HCT116 (cell line): ENCODE data around the gene FCHSD2. TPM values are rescaled to one million over a fixed set of nuclear protein-coding genes. Genes with fewer than 3 reads are reported as not detected.

Experiments used
- ATAC-seq: fragments of 200-7000 bp; cut with Tn5 transposase; 2 replicates; pipeline ENCODE4 v1.9.1; 2020; ENCODE audit warnings: mild to moderate bottlenecking, moderate library complexity
- BruUV-seq: library from RNA; stranded (reverse); fragments of 400-500 nt; replicated peaks from 2 replicates; lab custom pipeline; 2021; lab: Mats Ljungman, UMichigan
- CTCF ChIA-PET: fragments of 300-600 bp; sonication (Branson Sonifier 250); formaldehyde crosslinking; loops from one replicate; lab custom pipeline; 2021; ENCODE audit warnings: antibody characterized with exemption; lab: Charles Lee
- POLR2A ChIA-PET: fragments of 300-600, 350-600 bp; sonication (Branson Sonifier 250); formaldehyde crosslinking; loops from one replicate; lab custom pipeline; 2021; ENCODE audit warnings: antibody characterized with exemption; lab: Charles Lee
- RAD21 ChIA-PET, 2 experiments: fragments of 300-600 bp; sonication (Branson Sonifier 250); formaldehyde crosslinking; loops; one replicate each; lab custom pipeline; 2023; ENCODE audit warnings: low total read pairs in 2 of 2; ENCODE audit not compliant: uncharacterized antibody in 2 of 2, unreplicated experiment in 2 of 2, low non-redundant PET in 1 of 2; lab: Charles Lee
- DNase-seq: peaks from one replicate; pipeline ENCODE4 v3.0.0-alpha.2; 2010; ENCODE audit warnings: low read depth, low spot score
- H2AFZ ChIP-seq: fragments of 200-600 bp; shearing (Covaris generic), sonication (generic); 2 replicates; pipeline ENCODE4 v1.6.1; 2017; ENCODE audit warnings: low read depth, mixed run types, mixed read lengths, antibody characterized with exemption, low read length; ENCODE audit not compliant: poor library complexity, severe bottlenecking
- H3K27ac ChIP-seq: 2 replicates; pipeline ENCODE4 v1.5.1; 2012; ENCODE audit warnings: low read depth, low read length
- H3K27me3 ChIP-seq: fragments of 200-600 bp; sonication (generic); 2 replicates; pipeline ENCODE4 v1.6.1; 2016; ENCODE audit warnings: mixed run types, low read length, mixed read lengths; ENCODE audit not compliant: insufficient read depth
- H3K36me3 ChIP-seq, 2 experiments: fragments of 200-500 bp in 1 of 2; fragments of 200-600 bp in 1 of 2; sonication (Bioruptor generic) in 1 of 2; sonication (generic) in 1 of 2; 2 replicates each; pipeline versions ENCODE4 v1.5.1 to v1.6.1; 2014 to 2016; ENCODE audit warnings: low read length in 2 of 2, inconsistent platforms in 1 of 2, mixed read lengths in 1 of 2, mixed run types in 1 of 2; ENCODE audit not compliant: insufficient read depth in 2 of 2, control insufficient read depth in 1 of 2
- H3K4me1 ChIP-seq, 2 experiments: fragments of 200-600 bp in 1 of 2; sonication (generic) in 1 of 2; 2 replicates each; pipeline versions ENCODE4 v1.5.1 to v1.6.1; 2012 to 2017; ENCODE audit warnings: low read length in 2 of 2, inconsistent platforms in 1 of 2, mild to moderate bottlenecking in 1 of 2, mixed read lengths in 1 of 2, mixed run types in 1 of 2, moderate library complexity in 1 of 2; ENCODE audit not compliant: insufficient read depth in 2 of 2, control insufficient read depth in 1 of 2
- H3K4me2 ChIP-seq: fragments of 200-600 bp; sonication (generic); 2 replicates; pipeline ENCODE4 v1.6.1; 2017; ENCODE audit warnings: mixed run types, low read length, mixed read lengths
- H3K4me3 ChIP-seq, 2 experiments: fragments of 200-600 bp in 1 of 2; sonication (generic) in 1 of 2; replicated peaks in 1 of 2; 2 replicates each; pipeline ENCODE4 v1.5.1; 2011 to 2016; ENCODE audit warnings: low read length in 2 of 2, control low read depth in 1 of 2, low read depth in 1 of 2, mild to moderate bottlenecking in 1 of 2, mixed read lengths in 1 of 2, mixed run types in 1 of 2
- H3K79me2 ChIP-seq: fragments of 200-600 bp; sonication (generic); 2 replicates; pipeline ENCODE4 v1.6.1; 2017; ENCODE audit warnings: mild to moderate bottlenecking, mixed run types, low read length, moderate library complexity, mixed read lengths; ENCODE audit not compliant: insufficient read depth
- H3K9ac ChIP-seq: fragments of 200-600 bp; sonication (generic); 2 replicates; pipeline ENCODE4 v1.6.1; 2016; ENCODE audit warnings: low read length, mixed read lengths
- H3K9me2 ChIP-seq: fragments of 200-600 bp; sonication (generic), shearing (Covaris generic); 2 replicates; pipeline ENCODE4 v1.6.1; 2017; ENCODE audit warnings: mixed run types, mild to moderate bottlenecking, moderate library complexity; ENCODE audit not compliant: insufficient read depth
- H3K9me3 ChIP-seq, 2 experiments: fragments of 200-500 bp in 1 of 2; fragments of 200-600 bp in 1 of 2; sonication (Bioruptor generic) in 1 of 2; sonication (generic) in 1 of 2; 2 replicates each; pipeline ENCODE4 v1.6.1; 2014 to 2017; ENCODE audit warnings: low read length in 2 of 2, mixed read lengths in 2 of 2, inconsistent platforms in 1 of 2, low read depth in 1 of 2, mild to moderate bottlenecking in 1 of 2, mixed run types in 1 of 2, moderate library complexity in 1 of 2; ENCODE audit not compliant: control insufficient read depth in 1 of 2, insufficient read depth in 1 of 2
- H4K20me1 ChIP-seq: fragments of 200-600 bp; sonication (generic), shearing (Covaris generic); 2 replicates; pipeline ENCODE4 v1.6.1; 2017; ENCODE audit warnings: mixed run types, mild to moderate bottlenecking, moderate library complexity; ENCODE audit not compliant: insufficient read depth
- CEBPB ChIP-seq: IDR thresholded peaks from 2 replicates; pipeline ENCODE4 v1.6.1; 2012; ENCODE audit warnings: low read depth
- EGR1 ChIP-seq: IDR thresholded peaks from 2 replicates; pipeline ENCODE4 v1.6.1; 2012; ENCODE audit warnings: low read depth
- ELF1 ChIP-seq: IDR thresholded peaks from 2 replicates; pipeline ENCODE4 v1.6.1; 2012; ENCODE audit warnings: low read depth, borderline replicate concordance
- EZH2phosphoT487 ChIP-seq: fragments of 200-600 bp; IDR thresholded peaks from 2 replicates; pipeline ENCODE4 v1.6.1; 2018; ENCODE audit warnings: antibody characterized with exemption, borderline replicate concordance
- FOSL1 ChIP-seq: IDR thresholded peaks from 2 replicates; pipeline ENCODE4 v1.6.1; 2012; ENCODE audit warnings: low read depth
- POLR2A ChIP-seq: IDR thresholded peaks from 2 replicates; pipeline ENCODE4 v1.7.0; 2011; ENCODE audit warnings: borderline replicate concordance; ENCODE audit not compliant: insufficient read depth, insufficient read length; ENCODE audit errors: extremely low read depth
- POLR2AphosphoS5 ChIP-seq: IDR thresholded peaks from 2 replicates; pipeline ENCODE4 v1.6.1; 2011; ENCODE audit warnings: mild to moderate bottlenecking, low read depth, low read length, moderate library complexity
- RAD21 ChIP-seq: IDR thresholded peaks from 2 replicates; pipeline ENCODE4 v1.6.1; 2012; ENCODE audit warnings: low read depth, mild to moderate bottlenecking
- SIN3A ChIP-seq: IDR thresholded peaks from 2 replicates; pipeline ENCODE4 v1.6.1; 2012; ENCODE audit warnings: low read depth
- SP1 ChIP-seq: IDR thresholded peaks from 2 replicates; pipeline ENCODE4 v1.6.1; 2012; ENCODE audit warnings: low read depth
- YY1 ChIP-seq: IDR thresholded peaks from 2 replicates; pipeline ENCODE4 v1.6.1; 2011; ENCODE audit warnings: low read length, low read depth, moderate library complexity, mild to moderate bottlenecking; ENCODE audit not compliant: insufficient replicate concordance; ENCODE audit errors: extremely low read depth
- ZFX ChIP-seq: fragments of 450-650 bp; IDR thresholded peaks from 2 replicates; pipeline ENCODE4 v1.6.1; 2017
- intact Hi-C: fragments of 100-400 bp; cut with micrococcal nuclease; formaldehyde crosslinking; loops from 2 replicates; pipeline ENCODE4 v1.10.0; 2022
- total RNA-seq: library from RNA; stranded (reverse); gene quantifications from one replicate; pipeline ENCODE4 v1.2.1, GENCODE V29; 2021; ENCODE audit not compliant: unreplicated experiment
- TF ChIP-seq, protein P1 (sequence below): IDR thresholded peaks from 2 replicates; pipeline ENCODE4 v1.6.1; 2012
- TF ChIP-seq, protein P2 (sequence below), 3 experiments: fragments of 200-600 bp in 1 of 3; sonication (generic) in 1 of 3; IDR thresholded peaks in 2 of 3; conservative IDR thresholded peaks in 1 of 3; 2 replicates each; pipeline ENCODE4 v1.5.1; 2012 to 2017; ENCODE audit warnings: low read depth in 2 of 3, low read length in 2 of 3, antibody characterized with exemption in 1 of 3, borderline replicate concordance in 1 of 3, control low read depth in 1 of 3, mild to moderate bottlenecking in 1 of 3, mixed read lengths in 1 of 3, mixed run types in 1 of 3, moderate library complexity in 1 of 3; ENCODE audit not compliant: insufficient read depth in 1 of 3
- TF ChIP-seq, protein P3 (sequence below): IDR thresholded peaks from 2 replicates; pipeline ENCODE4 v1.6.1; 2011; ENCODE audit warnings: mild to moderate bottlenecking, low read length, moderate library complexity; ENCODE audit not compliant: insufficient replicate concordance; ENCODE audit errors: extremely low read depth
- TF ChIP-seq, protein P4 (sequence below): IDR thresholded peaks from 2 replicates; pipeline ENCODE4 v1.6.1; 2012
- TF ChIP-seq, protein P5 (sequence below): IDR thresholded peaks from 2 replicates; pipeline ENCODE4 v1.6.1; 2012; ENCODE audit warnings: low read depth

FCHSD2 gene
- total RNA-seq, 1 experiment from 2014 or later: 15.0 TPM

DNA sequence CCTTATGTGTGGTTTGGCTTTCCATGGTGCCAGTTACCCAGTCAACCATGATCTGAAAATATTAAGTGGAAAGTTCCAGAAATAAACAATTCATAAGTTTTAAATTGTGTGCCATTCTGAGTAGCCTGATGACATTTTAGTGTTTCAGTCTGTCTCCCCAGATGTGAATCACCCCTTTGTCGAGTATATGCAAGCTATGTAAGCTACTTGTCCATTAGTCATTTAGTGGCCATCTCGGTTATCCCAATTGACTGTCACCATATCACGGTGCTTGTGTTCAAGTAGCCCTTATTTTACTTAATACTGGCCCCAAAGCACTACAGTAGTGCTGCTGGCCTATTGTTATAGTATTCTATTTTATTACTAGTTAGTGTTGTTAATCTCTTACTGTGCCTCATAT lies 283.0 kb downstream of the FCHSD2 start:
- H4K20me1 ChIP-seq: no peaks in the 10 kb centered on the region
- H3K4me3 ChIP-seq: no peak overlapping the region
- ATAC-seq: no peak
- no peak overlapping the region for H2AFZ ChIP-seq
- H3K4me1 ChIP-seq: no peaks in the 10 kb centered on the region
- no peaks in the 10 kb centered on the region for H3K36me3 ChIP-seq
- no peaks in the 10 kb centered on the region for H3K27me3 ChIP-seq
- ChIA-PET RAD21 (no interaction called here), POLR2A (no interaction called here), CTCF (no interaction called here)
- no peaks in the 10 kb centered on the region for H3K9me3 ChIP-seq
- no peak for TF ChIP-seq ELF1
- TF ChIP-seq POLR2A: no peak
- TF ChIP-seq, protein P1, sequence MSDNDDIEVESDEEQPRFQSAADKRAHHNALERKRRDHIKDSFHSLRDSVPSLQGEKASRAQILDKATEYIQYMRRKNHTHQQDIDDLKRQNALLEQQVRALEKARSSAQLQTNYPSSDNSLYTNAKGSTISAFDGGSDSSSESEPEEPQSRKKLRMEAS: no peak
- no peak for TF ChIP-seq FOSL1
- no peak for TF ChIP-seq CEBPB
- no peak for TF ChIP-seq SP1
- TF ChIP-seq SIN3A: no peak
- TF ChIP-seq, protein P2, sequence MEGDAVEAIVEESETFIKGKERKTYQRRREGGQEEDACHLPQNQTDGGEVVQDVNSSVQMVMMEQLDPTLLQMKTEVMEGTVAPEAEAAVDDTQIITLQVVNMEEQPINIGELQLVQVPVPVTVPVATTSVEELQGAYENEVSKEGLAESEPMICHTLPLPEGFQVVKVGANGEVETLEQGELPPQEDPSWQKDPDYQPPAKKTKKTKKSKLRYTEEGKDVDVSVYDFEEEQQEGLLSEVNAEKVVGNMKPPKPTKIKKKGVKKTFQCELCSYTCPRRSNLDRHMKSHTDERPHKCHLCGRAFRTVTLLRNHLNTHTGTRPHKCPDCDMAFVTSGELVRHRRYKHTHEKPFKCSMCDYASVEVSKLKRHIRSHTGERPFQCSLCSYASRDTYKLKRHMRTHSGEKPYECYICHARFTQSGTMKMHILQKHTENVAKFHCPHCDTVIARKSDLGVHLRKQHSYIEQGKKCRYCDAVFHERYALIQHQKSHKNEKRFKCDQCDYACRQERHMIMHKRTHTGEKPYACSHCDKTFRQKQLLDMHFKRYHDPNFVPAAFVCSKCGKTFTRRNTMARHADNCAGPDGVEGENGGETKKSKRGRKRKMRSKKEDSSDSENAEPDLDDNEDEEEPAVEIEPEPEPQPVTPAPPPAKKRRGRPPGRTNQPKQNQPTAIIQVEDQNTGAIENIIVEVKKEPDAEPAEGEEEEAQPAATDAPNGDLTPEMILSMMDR (IDR thresholded peaks at IDR 0.05 in 2 of 3, conservative IDR thresholded peaks at IDR 0.05 in 1 of 3; ENCODE audit: borderline replicate concordance in 1 of 3, insufficient read depth in 1 of 3, low read depth in 2 of 3, low read length in 2 of 3): no peak
- no peak for TF ChIP-seq EZH2phosphoT487
- no peak for TF ChIP-seq ZFX
- TF ChIP-seq EGR1: no peak
- TF ChIP-seq, protein P3, sequence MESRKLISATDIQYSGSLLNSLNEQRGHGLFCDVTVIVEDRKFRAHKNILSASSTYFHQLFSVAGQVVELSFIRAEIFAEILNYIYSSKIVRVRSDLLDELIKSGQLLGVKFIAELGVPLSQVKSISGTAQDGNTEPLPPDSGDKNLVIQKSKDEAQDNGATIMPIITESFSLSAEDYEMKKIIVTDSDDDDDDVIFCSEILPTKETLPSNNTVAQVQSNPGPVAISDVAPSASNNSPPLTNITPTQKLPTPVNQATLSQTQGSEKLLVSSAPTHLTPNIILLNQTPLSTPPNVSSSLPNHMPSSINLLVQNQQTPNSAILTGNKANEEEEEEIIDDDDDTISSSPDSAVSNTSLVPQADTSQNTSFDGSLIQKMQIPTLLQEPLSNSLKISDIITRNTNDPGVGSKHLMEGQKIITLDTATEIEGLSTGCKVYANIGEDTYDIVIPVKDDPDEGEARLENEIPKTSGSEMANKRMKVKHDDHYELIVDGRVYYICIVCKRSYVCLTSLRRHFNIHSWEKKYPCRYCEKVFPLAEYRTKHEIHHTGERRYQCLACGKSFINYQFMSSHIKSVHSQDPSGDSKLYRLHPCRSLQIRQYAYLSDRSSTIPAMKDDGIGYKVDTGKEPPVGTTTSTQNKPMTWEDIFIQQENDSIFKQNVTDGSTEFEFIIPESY: no peak
- TF ChIP-seq POLR2AphosphoS5: no peak
- TF ChIP-seq, protein P4, sequence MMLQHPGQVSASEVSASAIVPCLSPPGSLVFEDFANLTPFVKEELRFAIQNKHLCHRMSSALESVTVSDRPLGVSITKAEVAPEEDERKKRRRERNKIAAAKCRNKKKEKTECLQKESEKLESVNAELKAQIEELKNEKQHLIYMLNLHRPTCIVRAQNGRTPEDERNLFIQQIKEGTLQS: no peak
- TF ChIP-seq YY1: no peak
- TF ChIP-seq, protein P5, sequence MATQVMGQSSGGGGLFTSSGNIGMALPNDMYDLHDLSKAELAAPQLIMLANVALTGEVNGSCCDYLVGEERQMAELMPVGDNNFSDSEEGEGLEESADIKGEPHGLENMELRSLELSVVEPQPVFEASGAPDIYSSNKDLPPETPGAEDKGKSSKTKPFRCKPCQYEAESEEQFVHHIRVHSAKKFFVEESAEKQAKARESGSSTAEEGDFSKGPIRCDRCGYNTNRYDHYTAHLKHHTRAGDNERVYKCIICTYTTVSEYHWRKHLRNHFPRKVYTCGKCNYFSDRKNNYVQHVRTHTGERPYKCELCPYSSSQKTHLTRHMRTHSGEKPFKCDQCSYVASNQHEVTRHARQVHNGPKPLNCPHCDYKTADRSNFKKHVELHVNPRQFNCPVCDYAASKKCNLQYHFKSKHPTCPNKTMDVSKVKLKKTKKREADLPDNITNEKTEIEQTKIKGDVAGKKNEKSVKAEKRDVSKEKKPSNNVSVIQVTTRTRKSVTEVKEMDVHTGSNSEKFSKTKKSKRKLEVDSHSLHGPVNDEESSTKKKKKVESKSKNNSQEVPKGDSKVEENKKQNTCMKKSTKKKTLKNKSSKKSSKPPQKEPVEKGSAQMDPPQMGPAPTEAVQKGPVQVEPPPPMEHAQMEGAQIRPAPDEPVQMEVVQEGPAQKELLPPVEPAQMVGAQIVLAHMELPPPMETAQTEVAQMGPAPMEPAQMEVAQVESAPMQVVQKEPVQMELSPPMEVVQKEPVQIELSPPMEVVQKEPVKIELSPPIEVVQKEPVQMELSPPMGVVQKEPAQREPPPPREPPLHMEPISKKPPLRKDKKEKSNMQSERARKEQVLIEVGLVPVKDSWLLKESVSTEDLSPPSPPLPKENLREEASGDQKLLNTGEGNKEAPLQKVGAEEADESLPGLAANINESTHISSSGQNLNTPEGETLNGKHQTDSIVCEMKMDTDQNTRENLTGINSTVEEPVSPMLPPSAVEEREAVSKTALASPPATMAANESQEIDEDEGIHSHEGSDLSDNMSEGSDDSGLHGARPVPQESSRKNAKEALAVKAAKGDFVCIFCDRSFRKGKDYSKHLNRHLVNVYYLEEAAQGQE: no peak
- TF ChIP-seq RAD21: no peak
- H3K4me2 ChIP-seq: no peak overlapping the region
- no peak overlapping the region for H3K9ac ChIP-seq
- no TSS peak for BruUV-seq
- DNase-seq: no peak
- intact Hi-C loops: no loop called here
- no peaks in the 10 kb centered on the region for H3K79me2 ChIP-seq
- no peak overlapping the region for H3K27ac ChIP-seq
- H3K9me2 ChIP-seq: no peaks in the 10 kb centered on the region
